SJCRH30 (cell line): ENCODE results near the gene WASF2. TPM values are rescaled to one million over a fixed set of nuclear protein-coding genes. Genes with fewer than 3 reads are reported as not detected.

Experiments used
- DNase-seq, 2 experiments: peaks; one replicate each; pipeline ENCODE4 v3.0.0-alpha.2; 2015 to 2020
- H3K27ac ChIP-seq: fragments of 250-450 bp; sonication (Bioruptor Pico); 2 replicates; pipeline ENCODE4 v1.5.1; 2020; ENCODE audit warnings: mild to moderate bottlenecking, moderate library complexity
- H3K27me3 ChIP-seq: fragments of 250-450 bp; sonication (Bioruptor Pico); 2 replicates; pipeline ENCODE4 v1.5.1; 2020; ENCODE audit warnings: mild to moderate bottlenecking, moderate library complexity
- H3K36me3 ChIP-seq: fragments of 250-450 bp; sonication (Bioruptor Pico); 2 replicates; pipeline ENCODE4 v1.5.1; 2020; ENCODE audit warnings: mild to moderate bottlenecking, moderate library complexity
- H3K4me1 ChIP-seq: fragments of 250-450 bp; sonication (Bioruptor Pico); 2 replicates; pipeline ENCODE4 v1.5.1; 2020; ENCODE audit warnings: mild to moderate bottlenecking, moderate library complexity
- H3K4me3 ChIP-seq: fragments of 250-450 bp; sonication (Bioruptor Pico); 2 replicates; pipeline ENCODE4 v1.5.1; 2020; ENCODE audit warnings: mild to moderate bottlenecking, moderate library complexity
- H3K9me3 ChIP-seq: fragments of 250-450 bp; sonication (Bioruptor Pico); replicated peaks from 2 replicates; pipeline ENCODE4 v1.5.1; 2020; ENCODE audit warnings: mild to moderate bottlenecking, moderate library complexity
- total RNA-seq: library from RNA; depleted of rRNA; stranded (reverse); fragments of >200 nt; shearing (Covaris generic); gene quantifications from 2 replicates; pipeline ENCODE4 v1.2.3, GENCODE V29; 2014

WASF2 gene
- total RNA-seq, 1 experiment from 2014 or later: 43.6 TPM

DNA sequence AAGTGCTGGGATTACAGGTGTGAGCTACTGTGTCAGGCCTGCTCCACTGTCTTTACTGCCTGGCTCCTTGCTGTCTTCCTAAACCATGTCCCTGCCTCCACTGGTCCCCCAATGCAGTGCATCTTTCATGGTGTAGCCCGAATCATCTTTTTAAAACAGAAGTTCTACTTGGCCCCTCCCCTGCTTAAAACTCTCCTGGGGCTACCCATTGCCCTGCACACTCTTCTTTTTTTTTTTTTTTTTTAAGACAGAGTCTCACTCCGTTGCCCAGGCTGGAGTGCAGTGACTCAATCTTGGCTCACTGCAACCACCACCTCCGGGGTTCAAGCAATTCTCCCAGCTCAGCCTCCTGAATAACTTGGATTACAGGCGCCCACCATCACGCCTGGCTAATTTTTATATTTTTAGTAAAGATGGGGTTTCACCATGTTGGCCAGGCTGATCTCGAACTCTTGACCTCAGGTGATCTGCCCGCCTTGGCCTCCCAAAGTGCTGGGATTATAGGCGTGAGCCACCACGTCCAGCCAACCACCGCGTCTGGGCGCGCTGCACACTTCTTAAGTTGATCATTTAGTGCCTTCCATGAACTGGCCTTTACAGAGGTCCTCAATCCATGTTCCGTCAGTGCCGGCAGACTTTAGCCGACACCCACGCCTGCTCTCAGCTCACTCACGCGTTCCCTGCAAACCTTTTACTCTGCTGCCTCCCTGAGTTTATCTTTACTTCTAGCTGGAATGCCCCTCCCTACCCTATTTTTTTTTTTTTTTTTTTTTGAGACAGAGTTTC is 117.8 kb downstream of the WASF2 start:
- Histone ChIP-seq H3K4me3 (no peak overlapping the region), H3K27ac (no peak overlapping the region), H3K36me3 (no peaks in the 10 kb centered on the region), H3K4me1 (0 out of 2 replicates have a peak, but pooled peaks cover 2% of the 10 kb centered on the region), H3K9me3 (no peaks in the 10 kb centered on the region), H3K27me3 (peaks cover 9% of the 10 kb centered on the region; the same call in 1 of the 2 replicates)
- no peak for DNase-seq

GRCh38 chr1:27368869-27369582 is 120.9 kb downstream of the WASF2 start:
- peak in 1 of 2 experiments; percentile 48 for DNase-seq
- Histone ChIP-seq H3K27ac (no peak overlapping the region), H3K9me3 (no peaks in the 10 kb centered on the region), H3K36me3 (no peaks in the 10 kb centered on the region), H3K4me3 (no peak overlapping the region), H3K4me1 (peaks cover 8% of the 10 kb centered on the region; the same call in 1 of the 2 replicates), H3K27me3 (no peaks in the 10 kb centered on the region)

GRCh38 chr1:27367160-27367650 is 122.8 kb downstream of the WASF2 start:
- no peaks in the 10 kb centered on the region for H3K9me3 ChIP-seq
- peak overlapping the region; percentile 71 for H3K4me3 ChIP-seq
- no peaks in the 10 kb centered on the region for H3K27me3 ChIP-seq
- no peaks in the 10 kb centered on the region for H3K36me3 ChIP-seq
- H3K27ac ChIP-seq: peak overlapping the region; percentile 59; the same call in 1 of the 2 replicates
- DNase-seq: no peak
- H3K4me1 ChIP-seq: peaks cover 8% of the 10 kb centered on the region; the same call in 1 of the 2 replicates

GRCh38 chr1:27366411-27367159 is 123.4 kb downstream of the WASF2 start, which contains the start of gene MAP3K6:
Gene MAP3K6, minus strand, starts transcription at chr1:27366961. Its CDS starts 364 bp downstream, at chr1:27366597.
- Histone ChIP-seq H3K4me1 (peaks cover 8% of the 10 kb centered on the region; the same call in 1 of the 2 replicates), H3K27me3 (no peaks in the 10 kb centered on the region), H3K4me3 (peak within 1 kb of the TSS; percentile 71), H3K36me3 (no peaks in the 10 kb centered on the region), H3K27ac (peak within 1 kb of the TSS; percentile 59), H3K9me3 (no peaks in the 10 kb centered on the region)
- DNase-seq: peak; percentile 89

DNA sequence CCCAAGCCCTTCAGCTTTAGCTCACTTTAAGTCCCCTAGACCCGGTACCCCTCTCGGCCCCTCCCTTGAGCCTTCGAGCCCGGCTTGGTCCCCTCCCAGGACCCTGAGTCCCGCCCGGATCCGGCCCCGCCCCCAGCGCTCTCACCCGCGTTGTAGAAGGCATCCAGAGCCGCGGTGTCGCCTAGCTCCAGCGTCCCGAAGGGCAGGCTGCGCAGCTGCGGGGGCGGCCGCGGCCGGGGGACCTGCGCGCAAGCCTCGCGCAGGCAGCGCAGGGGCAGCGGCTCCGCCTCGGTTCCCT is 123.9 kb downstream of the WASF2 start:
- peak; percentile 95 to 96 for DNase-seq
- no peaks in the 10 kb centered on the region for H3K9me3 ChIP-seq
- no peaks in the 10 kb centered on the region for H3K27me3 ChIP-seq
- peaks cover 8% of the 10 kb centered on the region; the same call in 1 of the 2 replicates for H3K4me1 ChIP-seq
- H3K36me3 ChIP-seq: 0 out of 2 replicates have a peak, but pooled peaks cover 4% of the 10 kb centered on the region
- peak overlapping the region; percentile 71 for H3K4me3 ChIP-seq
- peak overlapping the region; percentile 57 for H3K27ac ChIP-seq

DNA sequence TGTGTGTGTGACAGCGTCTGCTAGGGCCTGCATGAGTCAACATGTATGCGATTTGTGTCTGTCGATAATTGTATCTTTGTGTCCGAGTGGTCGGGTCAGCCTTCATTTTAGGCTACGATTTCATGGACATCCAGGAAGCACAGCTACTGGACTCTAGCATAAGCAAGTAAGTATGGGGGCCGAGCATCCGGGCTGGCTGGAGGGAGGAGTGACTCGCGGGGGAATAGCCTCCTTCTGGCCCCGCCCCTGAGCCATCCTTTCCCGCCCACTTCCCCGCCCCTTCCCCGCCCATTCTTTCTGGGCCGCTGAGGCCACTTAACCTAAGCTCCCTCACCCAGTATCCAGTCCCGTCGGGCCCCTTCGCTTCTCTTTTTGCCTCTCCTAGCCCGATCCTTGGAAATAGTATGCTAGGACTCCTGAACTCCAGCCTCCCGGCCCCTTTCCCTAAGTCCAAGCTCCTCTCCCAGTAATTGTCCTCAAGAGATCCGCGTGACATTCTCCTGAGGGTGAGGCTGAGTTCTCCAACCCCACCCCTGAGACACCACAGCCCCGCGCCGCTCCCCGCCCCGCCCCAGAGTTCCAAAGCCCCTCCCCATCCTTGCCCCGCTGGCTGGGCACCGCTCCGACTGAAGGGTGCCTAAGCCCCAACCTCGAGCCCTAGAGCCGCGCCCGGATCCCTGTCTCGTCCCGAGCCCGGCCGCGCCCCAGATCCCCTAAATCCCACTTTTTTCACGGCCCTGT is 124.4 kb downstream of the WASF2 start:
- Histone ChIP-seq H3K27ac (peak overlapping the region; percentile 57), H3K4me3 (peak overlapping the region; percentile 71), H3K4me1 (peaks cover 8% of the 10 kb centered on the region; the same call in 1 of the 2 replicates), H3K36me3 (0 out of 2 replicates have a peak, but pooled peaks cover 4% of the 10 kb centered on the region), H3K27me3 (no peaks in the 10 kb centered on the region), H3K9me3 (no peaks in the 10 kb centered on the region)
- DNase-seq: peak; percentile 92 to 95

- DNase-seq: no peak
- Histone ChIP-seq H3K4me3 (peak overlapping the region; percentile 71), H3K27ac (peak overlapping the region; percentile 57), H3K36me3 (0 out of 2 replicates have a peak, but pooled peaks cover 4% of the 10 kb centered on the region), H3K9me3 (no peaks in the 10 kb centered on the region), H3K4me1 (peaks cover 8% of the 10 kb centered on the region; the same call in 1 of the 2 replicates), H3K27me3 (no peaks in the 10 kb centered on the region)
These were observed 125.1 kb downstream of the WASF2 start for GRCh38 chr1:27364696-27365371.

DNA sequence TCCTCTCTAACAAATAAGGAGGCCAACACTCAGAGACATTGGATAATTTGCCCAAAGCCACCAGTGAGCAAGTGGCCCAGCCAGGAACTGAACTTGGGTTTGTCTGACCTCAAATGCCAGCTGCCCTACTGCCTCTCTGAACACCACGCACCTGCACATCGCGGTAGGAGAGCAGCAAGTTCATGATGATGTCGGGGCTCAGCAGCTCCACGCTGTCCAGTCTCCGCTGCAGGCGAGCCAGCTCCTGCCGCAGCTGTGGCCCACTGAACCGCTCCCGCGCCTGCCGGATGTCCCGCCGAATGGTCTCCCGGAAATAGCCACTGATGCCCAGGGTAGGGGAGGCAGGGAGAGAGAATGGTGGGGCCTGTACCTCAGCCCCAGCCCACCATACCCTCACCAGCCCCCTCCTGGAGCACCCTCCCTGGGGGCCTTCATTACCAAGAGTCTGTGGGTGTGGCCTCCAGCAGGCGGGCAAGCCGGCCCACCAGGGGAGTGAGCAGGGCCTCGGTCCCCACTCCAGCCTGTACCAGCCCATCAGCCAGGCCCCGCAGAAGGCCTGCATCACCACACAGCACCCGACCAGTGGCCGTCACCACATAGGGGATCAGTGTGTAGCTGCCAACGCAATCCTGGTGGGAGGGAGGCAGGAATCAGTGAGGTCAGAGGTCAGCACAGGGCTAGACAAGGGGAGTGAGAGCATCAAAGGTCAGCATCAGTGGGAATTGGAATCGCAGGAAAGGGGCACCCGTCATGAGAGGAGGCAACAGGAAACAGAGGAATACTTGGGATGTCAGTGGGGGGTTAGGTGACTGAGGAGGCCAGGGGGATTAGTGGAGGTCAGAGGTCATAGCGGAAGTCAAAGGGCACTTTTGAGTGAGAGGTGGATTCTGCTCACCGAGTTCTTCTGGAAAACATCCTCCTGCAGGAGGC is 125.9 kb downstream of the WASF2 start:
- Histone ChIP-seq H3K36me3 (0 out of 2 replicates have a peak, but pooled peaks cover 4% of the 10 kb centered on the region), H3K27ac (no peak overlapping the region), H3K9me3 (no peaks in the 10 kb centered on the region), H3K4me1 (peaks cover 8% of the 10 kb centered on the region; the same call in 1 of the 2 replicates), H3K4me3 (no peak overlapping the region), H3K27me3 (no peaks in the 10 kb centered on the region)
- no peak for DNase-seq

- no peak overlapping the region for H3K4me3 ChIP-seq
- DNase-seq: no peak
- no peak overlapping the region for H3K27ac ChIP-seq
- H3K27me3 ChIP-seq: no peaks in the 10 kb centered on the region
- H3K9me3 ChIP-seq: no peaks in the 10 kb centered on the region
- H3K4me1 ChIP-seq: peaks cover 5% of the 10 kb centered on the region; the same call in 1 of the 2 replicates
- 0 out of 2 replicates have a peak, but pooled peaks cover 4% of the 10 kb centered on the region for H3K36me3 ChIP-seq
These were observed 128.4 kb downstream of the WASF2 start for GRCh38 chr1:27361553-27361952.

GRCh38 chr1:27361044-27361402 is 128.9 kb downstream of the WASF2 start:
- Histone ChIP-seq H3K27me3 (no peaks in the 10 kb centered on the region), H3K9me3 (no peaks in the 10 kb centered on the region), H3K4me3 (no peak overlapping the region), H3K4me1 (peaks cover 5% of the 10 kb centered on the region; the same call in 1 of the 2 replicates), H3K36me3 (0 out of 2 replicates have a peak, but pooled peaks cover 6% of the 10 kb centered on the region), H3K27ac (no peak overlapping the region)
- DNase-seq: no peak

- Histone ChIP-seq H3K4me1 (peaks cover 5% of the 10 kb centered on the region; the same call in 1 of the 2 replicates), H3K27ac (no peak overlapping the region), H3K36me3 (0 out of 2 replicates have a peak, but pooled peaks cover 8% of the 10 kb centered on the region), H3K9me3 (no peaks in the 10 kb centered on the region), H3K27me3 (no peaks in the 10 kb centered on the region), H3K4me3 (no peak overlapping the region)
- no peak for DNase-seq
These were observed 129.6 kb downstream of the WASF2 start for GRCh38 chr1:27360159-27361043.

- no peaks in the 10 kb centered on the region for H3K27me3 ChIP-seq
- H3K4me3 ChIP-seq: no peak overlapping the region
- 0 out of 2 replicates have a peak, but pooled peaks cover 8% of the 10 kb centered on the region for H3K36me3 ChIP-seq
- H3K4me1 ChIP-seq: peaks cover 1% of the 10 kb centered on the region; the same call in 1 of the 2 replicates
- no peak for DNase-seq
- no peak overlapping the region for H3K27ac ChIP-seq
- H3K9me3 ChIP-seq: no peaks in the 10 kb centered on the region
These were observed 130.2 kb downstream of the WASF2 start for GRCh38 chr1:27359822-27360158.
